ENCODE data around the gene GSTT4. TPM values are rescaled to one million over a fixed set of nuclear protein-coding genes. Genes with fewer than 3 reads are reported as not detected.

GSTT4 gene
- total RNA-seq, 2 donors from 2014 or later, result not detected

- no peaks in the 10 kb centered on the region for H3K36me3 ChIP-seq
- H3K27me3 ChIP-seq (replicated peaks; ENCODE audit: insufficient read depth), result no peaks in the 10 kb centered on the region
- no peak for DNase-seq (ENCODE audit: low spot score)
- no peaks in the 10 kb centered on the region for H3K9me3 ChIP-seq
- no peak for ATAC-seq (ENCODE audit: insufficient number of reproducible peaks, low FRiP score, low read depth)
- TF ChIP-seq CTCF (IDR thresholded peaks at IDR 0.05), result no peak
- H3K27ac ChIP-seq, result no peak overlapping the region
- no peak overlapping the region for H3K4me3 ChIP-seq
- H3K4me1 ChIP-seq (ENCODE audit: control insufficient read depth in 1 of 2, low read depth in 2 of 2), result peaks cover 7 to 20% of the 10 kb centered on the region in 2 donors
Measured at GRCh38 chr22:24026056-24026455, 20.8 kb upstream of the GSTT4 start.

- Histone ChIP-seq H3K36me3 (no peaks in the 10 kb centered on the region), H3K4me3 (no peak overlapping the region), H3K4me1 (ENCODE audit: control insufficient read depth in 1 of 2, low read depth in 2 of 2) (peaks cover 7 to 20% of the 10 kb centered on the region in 2 donors), H3K27me3 (replicated peaks; ENCODE audit: insufficient read depth) (no peaks in the 10 kb centered on the region), H3K9me3 (no peaks in the 10 kb centered on the region), H3K27ac (no peak overlapping the region)
- DNase-seq (ENCODE audit: low spot score) (no peak), ATAC-seq (ENCODE audit: insufficient number of reproducible peaks, low FRiP score, low read depth) (no peak)
- no peak for TF ChIP-seq CTCF (IDR thresholded peaks at IDR 0.05)
Measured at GRCh38 chr22:24025475-24025874, 20.2 kb upstream of the GSTT4 start.

GRCh38 chr22:24024354-24024753 lies 19.1 kb upstream of the GSTT4 start:
- TF ChIP-seq CTCF (IDR thresholded peaks at IDR 0.05), result no peak
- Histone ChIP-seq H3K4me3 (no peak overlapping the region), H3K27me3 (replicated peaks; ENCODE audit: insufficient read depth) (no peaks in the 10 kb centered on the region), H3K27ac (no peak overlapping the region), H3K36me3 (no peaks in the 10 kb centered on the region), H3K9me3 (no peaks in the 10 kb centered on the region), H3K4me1 (ENCODE audit: control insufficient read depth in 1 of 2, low read depth in 2 of 2) (peaks cover 7 to 20% of the 10 kb centered on the region in 2 donors)
- no peak for DNase-seq (ENCODE audit: low spot score)
- ATAC-seq (ENCODE audit: insufficient number of reproducible peaks, low FRiP score, low read depth), result no peak

- TF ChIP-seq CTCF (IDR thresholded peaks at IDR 0.05), result no peak
- no peak for DNase-seq (ENCODE audit: low spot score)
- H3K9me3 ChIP-seq, result no peaks in the 10 kb centered on the region
- no peaks in the 10 kb centered on the region for H3K27me3 ChIP-seq (replicated peaks; ENCODE audit: insufficient read depth)
- no peak overlapping the region for H3K4me3 ChIP-seq
- no peaks in the 10 kb centered on the region for H3K36me3 ChIP-seq
- ATAC-seq (ENCODE audit: insufficient number of reproducible peaks, low FRiP score, low read depth), result no peak
- peak overlapping the region in 1 of 2 donors; percentile 10 for H3K27ac ChIP-seq
- H3K4me1 ChIP-seq (ENCODE audit: control insufficient read depth in 1 of 2, low read depth in 2 of 2), result peaks cover 7 to 20% of the 10 kb centered on the region in 2 donors
Measured at GRCh38 chr22:24023204-24023789, 18.0 kb upstream of the GSTT4 start.

- no peak overlapping the region for H3K4me3 ChIP-seq
- no peaks in the 10 kb centered on the region for H3K9me3 ChIP-seq
- ATAC-seq (ENCODE audit: insufficient number of reproducible peaks, low FRiP score, low read depth) (no peak), DNase-seq (ENCODE audit: low spot score) (no peak)
- no peak for TF ChIP-seq CTCF (IDR thresholded peaks at IDR 0.05)
- no peak overlapping the region for H3K27ac ChIP-seq
- H3K36me3 ChIP-seq, result no peaks in the 10 kb centered on the region
- no peaks in the 10 kb centered on the region for H3K27me3 ChIP-seq (replicated peaks; ENCODE audit: insufficient read depth)
- peaks cover 7 to 11% of the 10 kb centered on the region in 2 donors for H3K4me1 ChIP-seq (ENCODE audit: control insufficient read depth in 1 of 2, low read depth in 2 of 2)
Measured at GRCh38 chr22:24021304-24021703, 16.1 kb upstream of the GSTT4 start.
